B cell (primary cell): ENCODE results near the gene NPEPL1. TPM values are rescaled to one million over a fixed set of nuclear protein-coding genes. Genes with fewer than 3 reads are reported as not detected.

ENCODE experiments used
- ATAC-seq: fragments of 200-7000 bp; cut with Tn5 transposase; one replicate; pipeline ENCODE4 v1.10.0; 2021; ENCODE audit warnings: low read depth, mild to moderate bottlenecking, moderate number of reproducible peaks, moderate library complexity
- CTCF ChIA-PET: fragments of 350-600 bp; sonication (Branson Sonifier 250); formaldehyde crosslinking; loops from one replicate; lab custom pipeline; 2021; ENCODE audit warnings: antibody characterized with exemption, inconsistent platforms; lab: Charles Lee
- POLR2A ChIA-PET: fragments of 350-600 bp; sonication (Branson Sonifier 250); formaldehyde crosslinking; loops from one replicate; lab custom pipeline; 2021; ENCODE audit warnings: antibody characterized with exemption; lab: Charles Lee
- DNase-seq: peaks from one replicate; pipeline ENCODE4 v3.0.0; 2013
- H2AFZ ChIP-seq: 2 replicates; pipeline ENCODE4 v1.6.1; 2012; ENCODE audit warnings: mild to moderate bottlenecking, low read depth, low read length; ENCODE audit not compliant: insufficient read depth, poor library complexity, severe bottlenecking
- H3K27ac ChIP-seq, 2 donors: 1 replicate in 1 of 2; 2 replicates in 1 of 2; pipeline ENCODE4 v1.5.1; 2012 to 2013; ENCODE audit warnings: low read length in 2 of 2, mild to moderate bottlenecking in 2 of 2, moderate library complexity in 1 of 2
- H3K27me3 ChIP-seq, 4 experiments: fragments of 200-600 bp in 1 of 4; sonication (generic) in 1 of 4; replicated peaks in 1 of 4; 1 replicate in 2 of 4; 2 replicates in 2 of 4; pipeline versions ENCODE4 v1.6.1 to v1.7.0; 2013 to 2016; ENCODE audit warnings: low read length in 3 of 4, mild to moderate bottlenecking in 2 of 4, mixed read lengths in 1 of 4, moderate library complexity in 1 of 4; ENCODE audit not compliant: insufficient read depth in 4 of 4, control insufficient read depth in 3 of 4; ENCODE audit errors: control extremely low read depth in 1 of 4
- H3K36me3 ChIP-seq, 2 experiments: replicated peaks in 1 of 2; 1 replicate in 1 of 2; 2 replicates in 1 of 2; pipeline versions ENCODE4 v1.6.1 to v1.7.1; 2013; ENCODE audit warnings: low read length in 1 of 2; ENCODE audit not compliant: insufficient read depth in 2 of 2, control insufficient read depth in 1 of 2; ENCODE audit errors: control extremely low read depth in 1 of 2, extremely low read depth in 1 of 2
- H3K4me1 ChIP-seq, 2 donors: fragments of 200-600 bp in 1 of 2; sonication (generic) in 1 of 2; 1 replicate in 1 of 2; 2 replicates in 1 of 2; pipeline versions ENCODE4 v1.5.1 to v1.6.1; 2013 to 2017; ENCODE audit warnings: low read length in 2 of 2; ENCODE audit not compliant: control insufficient read depth in 2 of 2, insufficient read depth in 2 of 2
- H3K4me2 ChIP-seq: replicated peaks from 2 replicates; pipeline ENCODE3; 2012; ENCODE audit warnings: mild to moderate bottlenecking, low read depth, low read length; ENCODE audit not compliant: poor library complexity, severe bottlenecking
- H3K4me3 ChIP-seq, 5 experiments: fragments of 200-600 bp in 1 of 5; sonication (generic) in 1 of 5; 1 replicate in 3 of 5; 2 replicates in 2 of 5; pipeline versions ENCODE4 v1.5.1 to v1.7.0; 2011 to 2016; ENCODE audit warnings: low read length in 4 of 5, mild to moderate bottlenecking in 4 of 5, low read depth in 2 of 5, control low read depth in 1 of 5, moderate library complexity in 1 of 5; ENCODE audit not compliant: insufficient read depth in 1 of 5; ENCODE audit errors: control extremely low read depth in 1 of 5, extremely low read depth in 1 of 5
- H3K79me2 ChIP-seq: fragments of 200-600 bp; sonication (generic); one replicate; pipeline ENCODE4 v1.6.0; 2016; ENCODE audit warnings: low read length; ENCODE audit not compliant: control insufficient read depth, insufficient read depth
- H3K9ac ChIP-seq: fragments of 200-600 bp; sonication (generic); 2 replicates; pipeline ENCODE4 v1.6.1; 2017; ENCODE audit warnings: mild to moderate bottlenecking, low read length, moderate library complexity
- H3K9me3 ChIP-seq, 3 donors: one replicate each; pipeline versions ENCODE4 v1.6.1 to v1.7.1; 2013; ENCODE audit warnings: low read length in 2 of 3; ENCODE audit not compliant: control insufficient read depth in 2 of 3, insufficient read depth in 1 of 3; ENCODE audit errors: control extremely low read depth in 1 of 3
- H4K20me1 ChIP-seq: 2 replicates; pipeline ENCODE4 v1.6.0; 2012; ENCODE audit warnings: mild to moderate bottlenecking, low read length; ENCODE audit not compliant: insufficient read depth, control insufficient read depth, poor library complexity, severe bottlenecking
- H3K27ac Mint-ChIP-seq: one replicate; pipeline ENCODE4 v1.8.0; 2021; ENCODE audit warnings: mixed read lengths
- H3K27me3 Mint-ChIP-seq: one replicate; pipeline ENCODE4 v1.8.0; 2021; ENCODE audit warnings: mixed read lengths
- H3K4me1 Mint-ChIP-seq: one replicate; pipeline ENCODE4 v1.8.0; 2021; ENCODE audit warnings: mixed read lengths
- H3K4me3 Mint-ChIP-seq: one replicate; pipeline ENCODE4 v1.8.0; 2021; ENCODE audit warnings: mixed read lengths
- H3K9me3 Mint-ChIP-seq: one replicate; pipeline ENCODE4 v1.8.0; 2022; ENCODE audit warnings: mixed read lengths; ENCODE audit not compliant: insufficient read depth
- EZH2 ChIP-seq: IDR thresholded peaks from 2 replicates; pipeline ENCODE4 v1.6.1; 2012; ENCODE audit warnings: borderline replicate concordance, low read depth, mild to moderate bottlenecking, moderate library complexity, low read length; ENCODE audit not compliant: insufficient read depth, poor library complexity, severe bottlenecking
- WGBS: methylation state at CpG from one replicate; pipeline ENCODE4 v1.1.5; 2013; ENCODE audit warnings: missing lambda C conversion rate; ENCODE audit not compliant: insufficient coverage; 5-methylcytosine and 5-hydroxymethylcytosine counted together
- intact Hi-C: fragments of 100-400 bp; cut with micrococcal nuclease; formaldehyde crosslinking; loops from one replicate; pipeline ENCODE4 v1.10.0; 2022
- polyA plus RNA-seq: library from polyadenylated mRNA; depleted of rRNA; stranded (reverse); fragments of >200 nt; gene quantifications from 2 replicates; pipeline ENCODE4 v1.2.3, GENCODE V29; 2012
- total RNA-seq, 2 donors: library from RNA; stranded (reverse); fragments of 120-200 nt in 1 of 2; gene quantifications; 1 replicate in 1 of 2; 2 replicates in 1 of 2; pipeline versions ENCODE4 v1.2.3 to v1.2.4, GENCODE V29; 2013 to 2022
- TF ChIP-seq, protein P1 (sequence below): fragments of 200-600 bp; IDR thresholded peaks from one replicate; pipeline ENCODE4 v1.8.0; 2022; ENCODE audit warnings: antibody characterized with exemption, mild to moderate bottlenecking

Gene NPEPL1
- total and polyA plus RNA-seq, 2 donors (not counting 1 experiment from before 2014, with no cell fraction given) = 34.3 to 45.1 TPM

DNA sequence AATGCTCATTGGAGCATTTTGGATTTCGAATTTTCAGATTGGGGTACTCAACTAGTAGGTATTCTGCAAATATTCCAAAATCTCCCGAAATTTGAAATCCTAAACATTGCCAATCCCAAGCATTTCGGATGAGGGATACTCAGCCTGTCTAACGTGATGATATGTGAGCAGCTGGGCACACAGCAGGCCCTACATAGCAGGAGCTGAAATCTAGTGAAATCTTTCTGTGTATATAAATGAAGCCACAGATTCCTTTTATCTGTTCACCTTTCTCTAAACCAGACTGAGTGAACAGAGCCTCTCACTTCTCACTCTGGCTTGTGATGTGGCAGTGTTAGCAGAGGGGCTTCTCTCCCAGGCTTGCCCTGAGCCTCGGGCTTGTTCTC is 23.7 kb upstream of the NPEPL1 start:
- Mint-ChIP-seq H3K27me3 (no peaks in the 10 kb centered on the region), H3K4me1 (peaks cover 13% of the 10 kb centered on the region), H3K27ac (no peak overlapping the region), H3K9me3 (no peaks in the 10 kb centered on the region), H3K4me3 (no peak overlapping the region)
- Histone ChIP-seq H3K9me3 (no peaks in the 10 kb centered on the region), H3K9ac (no peak overlapping the region), H4K20me1 (peaks cover 79% of the 10 kb centered on the region), H3K79me2 (peaks cover 16% of the 10 kb centered on the region), H3K27me3 (no peaks in the 10 kb centered on the region), H2AFZ (no peak overlapping the region), H3K36me3 (peaks cover 2 to 44% of the 10 kb centered on the region in 2 experiments), H3K27ac (no peak overlapping the region), H3K4me3 (no peak overlapping the region), H3K4me1 (peaks cover 8 to 13% of the 10 kb centered on the region in 2 donors), H3K4me2 (peak overlapping the region; percentile 7)
- intact Hi-C loops = no loop called here
- no peak for DNase-seq
- ChIA-PET CTCF (interaction anchor here (1.3 kb wide), 1 partner anchor 23 kb away, joined by 5 read pairs; no protein-coding TSS in a partner anchor), POLR2A (interaction anchor here (1.1 kb wide), 1 partner anchor 18 kb away, joined by 3 read pairs; the partner anchor contains the start of gene STX16)
- 96% methylated on average over 3 of the region's 5 CpGs for WGBS
- TF ChIP-seq, protein P1, sequence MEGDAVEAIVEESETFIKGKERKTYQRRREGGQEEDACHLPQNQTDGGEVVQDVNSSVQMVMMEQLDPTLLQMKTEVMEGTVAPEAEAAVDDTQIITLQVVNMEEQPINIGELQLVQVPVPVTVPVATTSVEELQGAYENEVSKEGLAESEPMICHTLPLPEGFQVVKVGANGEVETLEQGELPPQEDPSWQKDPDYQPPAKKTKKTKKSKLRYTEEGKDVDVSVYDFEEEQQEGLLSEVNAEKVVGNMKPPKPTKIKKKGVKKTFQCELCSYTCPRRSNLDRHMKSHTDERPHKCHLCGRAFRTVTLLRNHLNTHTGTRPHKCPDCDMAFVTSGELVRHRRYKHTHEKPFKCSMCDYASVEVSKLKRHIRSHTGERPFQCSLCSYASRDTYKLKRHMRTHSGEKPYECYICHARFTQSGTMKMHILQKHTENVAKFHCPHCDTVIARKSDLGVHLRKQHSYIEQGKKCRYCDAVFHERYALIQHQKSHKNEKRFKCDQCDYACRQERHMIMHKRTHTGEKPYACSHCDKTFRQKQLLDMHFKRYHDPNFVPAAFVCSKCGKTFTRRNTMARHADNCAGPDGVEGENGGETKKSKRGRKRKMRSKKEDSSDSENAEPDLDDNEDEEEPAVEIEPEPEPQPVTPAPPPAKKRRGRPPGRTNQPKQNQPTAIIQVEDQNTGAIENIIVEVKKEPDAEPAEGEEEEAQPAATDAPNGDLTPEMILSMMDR = no peak
- TF ChIP-seq EZH2 = no peak
- ATAC-seq = no peak

DNA sequence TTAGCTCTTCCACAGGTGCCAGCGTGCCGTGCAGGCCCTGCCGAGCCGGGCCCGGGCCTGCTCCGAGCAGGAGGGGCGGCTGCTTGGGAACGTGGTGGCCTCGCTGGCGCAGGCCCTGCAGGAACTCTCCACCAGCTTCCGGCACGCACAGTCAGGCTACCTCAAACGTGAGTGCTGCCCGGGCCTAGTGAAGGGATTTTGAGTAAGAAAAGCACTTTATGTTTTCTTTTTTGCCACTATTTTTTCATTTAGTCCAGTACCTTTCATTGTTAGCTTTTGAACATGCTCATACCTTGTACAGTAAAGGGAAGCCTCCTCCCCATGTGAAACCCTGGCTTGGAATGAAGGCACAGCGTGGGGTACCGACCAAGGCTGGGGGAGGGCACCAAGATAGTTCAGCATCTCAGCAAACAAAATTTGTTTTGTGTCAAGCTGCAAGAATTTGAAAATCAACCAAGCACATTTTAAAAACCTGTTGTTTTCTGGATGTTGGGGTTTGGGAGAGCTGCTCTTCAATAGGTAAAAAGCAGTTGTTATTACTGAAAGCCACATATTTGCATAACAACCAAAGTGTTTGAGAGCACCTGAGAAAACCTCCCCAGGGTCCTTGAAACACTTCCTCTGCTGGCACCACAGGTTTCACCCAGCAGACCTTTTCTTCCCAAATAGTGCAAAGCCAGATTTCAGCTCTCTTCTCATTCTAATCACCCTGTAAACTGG is 23.2 kb upstream of the NPEPL1 start:
- intact Hi-C loops = no loop called here
- Mint-ChIP-seq H3K4me3 (no peak overlapping the region), H3K9me3 (no peaks in the 10 kb centered on the region), H3K4me1 (peaks cover 13% of the 10 kb centered on the region), H3K27ac (no peak overlapping the region), H3K27me3 (no peaks in the 10 kb centered on the region)
- Histone ChIP-seq H3K4me3 (no peak overlapping the region), H3K36me3 (peaks cover 2 to 49% of the 10 kb centered on the region in 2 experiments), H3K9ac (no peak overlapping the region), H3K79me2 (peaks cover 12% of the 10 kb centered on the region), H4K20me1 (peaks cover 79% of the 10 kb centered on the region), H3K27me3 (no peaks in the 10 kb centered on the region), H3K4me1 (peaks cover 8 to 13% of the 10 kb centered on the region in 2 donors), H3K27ac (no peak overlapping the region), H3K9me3 (no peaks in the 10 kb centered on the region), H3K4me2 (peak overlapping the region; percentile 7), H2AFZ (no peak overlapping the region)
- DNase-seq = peak; percentile 35
- WGBS = 92% methylated on average over 11 of the region's 16 CpGs
- ChIA-PET POLR2A (interaction anchor here (1.1 kb wide), 1 partner anchor 18 kb away, joined by 3 read pairs; the partner anchor contains the start of gene STX16), CTCF (interaction anchor here (1.3 kb wide), 1 partner anchor 22 kb away, joined by 5 read pairs; no protein-coding TSS in a partner anchor)
- peak; percentile 28 for ATAC-seq
- no peak for TF ChIP-seq EZH2
- TF ChIP-seq, protein P1 = no peak
